Rectal smooth muscle tissue (tissue), 1 donor: ENCODE data around the gene VPS26B.
A peak's percentile ranks its signal among the peaks of the same experiment; 100 is the strongest.
"Not testable (repeated sequence)": the region's sequence is repeated elsewhere in the genome, so short reads cannot be mapped to it uniquely, and the experiment has no call there.

Experiments
- H3K27ac ChIP-seq: one replicate; pipeline ENCODE4 v1.7.0; 2013; ENCODE audit warnings: low read depth, low read length, inconsistent platforms
- H3K27me3 ChIP-seq: one replicate; pipeline ENCODE4 v1.7.0; 2013; ENCODE audit warnings: low read length; ENCODE audit not compliant: control insufficient read depth, insufficient read depth
- H3K36me3 ChIP-seq: one replicate; pipeline ENCODE4 v1.7.0; 2013; ENCODE audit warnings: low read length; ENCODE audit not compliant: control insufficient read depth, insufficient read depth
- H3K4me1 ChIP-seq: one replicate; pipeline ENCODE4 v1.7.0; 2013; ENCODE audit warnings: low read length; ENCODE audit not compliant: control insufficient read depth, insufficient read depth
- H3K4me3 ChIP-seq: one replicate; pipeline ENCODE4 v1.7.0; 2013; ENCODE audit warnings: low read length
- H3K9ac ChIP-seq: one replicate; pipeline ENCODE4 v1.7.0; 2013; ENCODE audit warnings: low read length

The VPS26B gene

DNA sequence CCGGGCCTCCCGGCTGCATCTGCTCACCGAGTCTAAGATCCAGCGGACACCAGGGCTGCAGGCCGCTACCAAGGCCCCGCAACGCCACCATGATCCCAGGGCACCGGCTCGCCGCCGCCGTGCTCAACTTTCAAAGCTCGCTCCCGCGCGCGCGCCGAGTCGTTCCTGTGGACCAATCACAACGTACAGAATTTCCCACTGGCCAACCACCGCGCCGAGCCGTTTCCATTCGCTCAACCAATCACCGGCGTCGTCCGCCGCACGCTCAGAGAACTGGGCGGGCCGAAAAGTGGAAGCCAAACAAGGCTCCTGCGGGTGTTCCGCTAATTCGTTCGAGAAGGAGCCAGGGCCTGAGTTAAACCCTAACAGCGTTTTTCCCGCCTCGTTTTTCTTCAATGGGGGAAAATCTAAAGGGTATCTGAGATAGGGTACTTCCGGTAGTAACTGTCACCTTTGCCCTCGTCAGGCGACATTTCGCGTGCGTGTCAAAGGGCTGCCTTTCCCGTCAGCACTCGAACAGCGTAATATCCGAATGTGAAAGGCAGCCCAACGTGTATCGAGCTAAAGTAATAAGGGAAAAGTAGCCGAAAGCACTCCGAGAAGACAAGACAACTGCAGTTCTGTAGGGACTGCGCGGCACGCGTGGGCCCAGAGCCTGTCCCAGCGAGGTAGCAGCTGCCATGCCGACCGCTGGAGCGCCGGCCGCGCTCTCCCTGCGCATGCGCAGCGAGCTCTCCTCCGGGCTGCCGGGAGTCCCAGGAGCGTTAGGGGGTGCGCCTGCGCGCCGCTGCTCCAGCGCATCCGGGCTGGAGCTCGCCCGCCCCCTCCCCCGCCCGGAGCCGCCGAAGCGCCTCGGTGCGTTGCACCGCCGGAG lies at the start of gene VPS26B, which contains the start of gene NCAPD3:
Gene VPS26B, plus strand, starts transcription at position 836 of the 874 bp plus-strand sequence. CDS start 452 bp downstream, outside the sequence.
Gene NCAPD3, minus strand, starts transcription at position 132 of the 874 bp plus-strand sequence. Its CDS starts 41 bp downstream, at position 91.
- Histone ChIP-seq H3K4me3 (peak within 1 kb of the TSS; percentile 99), H3K27ac (peak within 1 kb of the TSS; percentile 97), H3K4me1 (peaks cover 11% of the 10 kb centered on the region), H3K36me3 (no peaks in the 10 kb centered on the region), H3K27me3 (no peaks in the 10 kb centered on the region), H3K9ac (peak within 1 kb of the TSS; percentile 92)

DNA sequence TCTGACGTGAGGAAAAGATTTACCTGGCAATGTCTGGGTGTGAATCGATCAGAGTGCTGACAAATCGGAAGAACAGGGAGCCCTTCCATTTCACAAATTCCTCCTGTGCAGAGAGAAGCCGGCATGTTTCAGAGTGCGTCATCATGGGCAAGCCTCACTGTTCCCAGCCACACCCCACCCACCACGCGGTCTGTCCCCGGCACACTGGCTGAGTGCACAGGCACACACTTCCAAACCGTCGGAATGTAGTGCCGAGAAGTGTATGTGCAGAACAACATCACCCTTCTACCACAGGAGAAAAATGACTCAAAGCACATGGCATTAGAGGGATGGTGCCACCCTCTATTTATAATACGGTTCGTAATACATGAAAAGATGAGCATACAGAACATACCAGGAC lies 48.2 kb upstream of the VPS26B start:
- Histone ChIP-seq H3K36me3 (peaks cover 13% of the 10 kb centered on the region), H3K4me3 (no peak overlapping the region), H3K4me1 (no peaks in the 10 kb centered on the region), H3K27me3 (no peaks in the 10 kb centered on the region), H3K27ac (no peak overlapping the region), H3K9ac (no peak overlapping the region)

GRCh38 chr11:134178032-134178674 lies 46.3 kb upstream of the VPS26B start:
- H3K36me3 ChIP-seq: peaks cover 10% of the 10 kb centered on the region
- no peak overlapping the region for H3K9ac ChIP-seq
- H3K27ac ChIP-seq: no peak overlapping the region
- no peaks in the 10 kb centered on the region for H3K27me3 ChIP-seq
- no peaks in the 10 kb centered on the region for H3K4me1 ChIP-seq
- H3K4me3 ChIP-seq: no peak overlapping the region

DNA sequence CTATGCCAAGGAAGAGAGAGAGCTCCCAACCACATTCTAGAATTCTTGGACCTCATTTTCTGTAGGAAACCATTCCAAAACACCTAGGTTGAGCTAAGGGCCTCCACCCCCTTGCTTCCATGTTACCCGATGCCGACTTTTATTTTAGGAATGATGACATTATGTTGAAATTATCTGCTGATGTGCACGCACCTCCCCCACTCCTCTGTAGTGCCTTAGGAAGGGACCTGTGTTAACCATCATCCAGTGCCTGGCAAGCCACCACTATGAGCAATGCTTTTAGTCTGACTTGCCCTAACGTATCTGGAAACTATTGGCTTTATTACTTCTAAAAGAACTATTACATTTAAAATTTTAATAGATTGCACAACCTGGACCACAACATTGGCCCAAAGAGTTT lies 42.8 kb upstream of the VPS26B start:
- Histone ChIP-seq H3K27me3 (no peaks in the 10 kb centered on the region), H3K9ac (no peak overlapping the region), H3K27ac (no peak overlapping the region), H3K4me1 (no peaks in the 10 kb centered on the region), H3K4me3 (no peak overlapping the region), H3K36me3 (peaks cover 10% of the 10 kb centered on the region)

GRCh38 chr11:134188092-134188491 lies 36.4 kb upstream of the VPS26B start:
- not testable (repeated sequence) for H3K4me1 ChIP-seq, H3K27ac ChIP-seq, H3K9ac ChIP-seq, H3K4me3 ChIP-seq, H3K27me3 ChIP-seq, H3K36me3 ChIP-seq

- H3K36me3 ChIP-seq: no peaks in the 10 kb centered on the region
- no peak overlapping the region for H3K27ac ChIP-seq
- H3K9ac ChIP-seq: no peak overlapping the region
- no peak overlapping the region for H3K4me3 ChIP-seq
- H3K4me1 ChIP-seq: no peaks in the 10 kb centered on the region
- H3K27me3 ChIP-seq: no peaks in the 10 kb centered on the region
Observed at GRCh38 chr11:134196756-134197155, 27.7 kb upstream of the VPS26B start.

DNA sequence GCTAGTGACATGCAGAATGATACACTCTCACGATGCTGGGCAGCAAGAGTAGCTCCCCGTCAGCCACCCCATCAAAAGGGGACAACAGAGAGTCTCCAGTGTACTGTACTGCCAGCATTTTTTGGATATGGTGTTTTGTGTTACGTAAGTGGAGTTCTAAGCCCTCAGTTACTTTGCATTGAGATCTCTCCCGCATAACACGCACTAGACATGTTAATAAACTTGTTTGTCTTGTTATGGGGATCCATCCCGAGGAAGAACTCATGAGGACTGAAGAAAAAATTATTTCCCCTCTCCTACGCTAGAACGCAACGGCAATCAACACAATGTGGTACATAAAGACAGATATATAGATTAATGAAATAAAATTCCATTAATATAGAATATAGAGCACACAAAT lies 24.9 kb upstream of the VPS26B start:
- Histone ChIP-seq H3K27ac (no peak overlapping the region), H3K36me3 (no peaks in the 10 kb centered on the region), H3K27me3 (no peaks in the 10 kb centered on the region), H3K9ac (no peak overlapping the region), H3K4me1 (no peaks in the 10 kb centered on the region), H3K4me3 (no peak overlapping the region)

GRCh38 chr11:134200688-134201087 lies 23.8 kb upstream of the VPS26B start:
- Histone ChIP-seq H3K27ac (no peak overlapping the region), H3K9ac (no peak overlapping the region), H3K4me3 (no peak overlapping the region), H3K27me3 (no peaks in the 10 kb centered on the region), H3K36me3 (peaks cover under 1% of the 10 kb centered on the region), H3K4me1 (no peaks in the 10 kb centered on the region)

GRCh38 chr11:134202661-134203060 lies 21.8 kb upstream of the VPS26B start:
- peaks cover 3% of the 10 kb centered on the region for H3K36me3 ChIP-seq
- no peak overlapping the region for H3K27ac ChIP-seq
- no peak overlapping the region for H3K4me3 ChIP-seq
- no peaks in the 10 kb centered on the region for H3K4me1 ChIP-seq
- H3K27me3 ChIP-seq: no peaks in the 10 kb centered on the region
- H3K9ac ChIP-seq: no peak overlapping the region

GRCh38 chr11:134205729-134206128 lies 18.7 kb upstream of the VPS26B start:
- no peak overlapping the region for H3K4me3 ChIP-seq
- H3K36me3 ChIP-seq: peaks cover 3% of the 10 kb centered on the region
- H3K9ac ChIP-seq: no peak overlapping the region
- no peaks in the 10 kb centered on the region for H3K4me1 ChIP-seq
- no peak overlapping the region for H3K27ac ChIP-seq
- no peaks in the 10 kb centered on the region for H3K27me3 ChIP-seq

DNA sequence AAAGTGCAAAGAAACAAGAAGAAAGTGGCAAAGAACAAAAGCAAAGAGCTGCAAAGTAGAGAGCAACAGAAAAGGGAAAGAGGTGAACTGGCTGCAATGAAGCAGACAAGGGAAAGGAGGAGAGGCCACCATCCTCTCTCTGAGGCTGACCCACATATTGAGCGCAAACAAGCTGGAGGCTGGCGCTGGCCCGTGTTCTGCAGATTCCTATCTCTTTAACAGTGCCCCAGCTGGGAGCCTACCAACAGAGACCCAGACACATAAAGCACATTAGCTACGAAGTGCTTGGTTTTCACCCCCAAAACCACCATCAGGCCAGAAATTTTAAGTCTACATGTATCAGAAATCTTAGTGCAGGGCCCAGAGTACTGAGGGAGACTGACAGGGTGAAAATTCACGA lies 18.3 kb upstream of the VPS26B start:
- Histone ChIP-seq H3K4me1 (no peaks in the 10 kb centered on the region), H3K27ac (no peak overlapping the region), H3K9ac (no peak overlapping the region), H3K36me3 (peaks cover 3% of the 10 kb centered on the region), H3K27me3 (no peaks in the 10 kb centered on the region), H3K4me3 (no peak overlapping the region)

- Histone ChIP-seq H3K27me3 (no peaks in the 10 kb centered on the region), H3K36me3 (peaks cover 3% of the 10 kb centered on the region), H3K4me1 (no peaks in the 10 kb centered on the region), H3K9ac (no peak overlapping the region), H3K27ac (no peak overlapping the region), H3K4me3 (no peak overlapping the region)
Observed at GRCh38 chr11:134207538-134208239, 16.8 kb upstream of the VPS26B start.
